ENCODE data around the gene UBE3D.

DNA sequence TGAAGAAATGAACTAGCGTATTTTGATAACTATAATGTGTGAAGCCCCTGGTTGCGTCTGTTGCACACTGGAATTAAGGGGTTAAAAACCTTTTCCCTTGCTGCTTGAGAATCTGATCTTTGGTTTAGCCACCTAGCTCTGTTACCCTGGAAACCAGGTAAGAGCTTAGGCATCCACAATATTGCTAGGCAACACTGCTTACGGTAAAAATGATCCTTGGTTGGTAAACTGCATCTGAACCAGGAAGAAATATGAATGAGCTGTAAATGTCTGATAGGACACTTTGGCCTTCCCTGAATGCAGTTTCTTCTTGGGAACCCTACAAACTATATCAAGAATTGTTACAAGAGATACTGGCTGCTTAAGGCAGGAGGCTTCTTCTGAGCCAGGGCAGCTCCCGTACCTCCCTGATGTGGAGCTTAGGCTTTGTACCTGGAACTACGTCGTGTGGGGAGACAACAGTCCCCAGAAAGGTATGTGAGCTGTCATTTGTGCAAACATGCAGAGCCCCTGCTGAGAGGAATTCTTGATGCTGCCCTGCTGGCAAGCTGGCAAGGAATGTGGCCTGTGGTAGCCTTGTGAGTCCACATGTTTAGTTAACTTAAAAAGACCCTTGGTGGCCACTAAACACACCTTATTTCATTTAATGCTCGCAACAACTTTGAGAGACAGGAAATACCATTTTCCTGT is 18.4 kb downstream of the UBE3D start:
- TF ChIP-seq, protein P1, sequence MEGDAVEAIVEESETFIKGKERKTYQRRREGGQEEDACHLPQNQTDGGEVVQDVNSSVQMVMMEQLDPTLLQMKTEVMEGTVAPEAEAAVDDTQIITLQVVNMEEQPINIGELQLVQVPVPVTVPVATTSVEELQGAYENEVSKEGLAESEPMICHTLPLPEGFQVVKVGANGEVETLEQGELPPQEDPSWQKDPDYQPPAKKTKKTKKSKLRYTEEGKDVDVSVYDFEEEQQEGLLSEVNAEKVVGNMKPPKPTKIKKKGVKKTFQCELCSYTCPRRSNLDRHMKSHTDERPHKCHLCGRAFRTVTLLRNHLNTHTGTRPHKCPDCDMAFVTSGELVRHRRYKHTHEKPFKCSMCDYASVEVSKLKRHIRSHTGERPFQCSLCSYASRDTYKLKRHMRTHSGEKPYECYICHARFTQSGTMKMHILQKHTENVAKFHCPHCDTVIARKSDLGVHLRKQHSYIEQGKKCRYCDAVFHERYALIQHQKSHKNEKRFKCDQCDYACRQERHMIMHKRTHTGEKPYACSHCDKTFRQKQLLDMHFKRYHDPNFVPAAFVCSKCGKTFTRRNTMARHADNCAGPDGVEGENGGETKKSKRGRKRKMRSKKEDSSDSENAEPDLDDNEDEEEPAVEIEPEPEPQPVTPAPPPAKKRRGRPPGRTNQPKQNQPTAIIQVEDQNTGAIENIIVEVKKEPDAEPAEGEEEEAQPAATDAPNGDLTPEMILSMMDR (IDR thresholded peaks at IDR 0.05; ENCODE audit: insufficient read depth, low read length), result no peak
- TF ChIP-seq POLR2AphosphoS5 (IDR thresholded peaks at IDR 0.05; ENCODE audit: low read depth), result no peak
